DLD1 (cell line): Measurements from ENCODE around the gene LYRM4.

Experiments used
- in situ Hi-C: cut with HindIII; loops from 2 replicates; pipeline ENCODE4 v1.10.0; 2017; ENCODE audit warnings: low sequenced_read_pairs

The LYRM4 gene

DNA sequence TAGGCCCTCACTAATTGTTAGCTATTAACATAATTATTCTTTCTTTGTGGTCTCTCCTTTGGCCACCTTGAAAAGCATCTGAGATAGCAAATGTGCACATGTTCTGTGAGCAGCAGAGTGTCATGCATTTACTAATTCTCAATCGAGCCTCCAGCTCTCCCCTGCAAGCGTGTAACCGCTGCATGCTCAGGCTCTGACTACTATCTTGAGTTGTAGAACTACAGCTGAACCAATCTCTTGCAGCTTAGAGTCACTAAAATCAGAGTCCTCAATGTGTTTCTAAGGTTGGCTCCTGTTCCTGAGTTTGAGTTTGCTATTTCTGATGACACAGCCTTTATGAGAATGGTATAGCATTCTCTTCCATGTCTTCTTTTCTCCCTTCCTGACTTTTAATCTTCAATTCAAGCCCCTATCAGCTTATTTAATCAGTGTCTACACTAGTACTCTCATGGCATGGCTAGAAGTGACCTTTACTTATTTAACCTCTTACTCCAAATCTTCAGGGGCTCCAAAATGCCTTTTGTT is 110.1 kb downstream of the LYRM4 start:
- in situ Hi-C loops, result no loop called here

DNA sequence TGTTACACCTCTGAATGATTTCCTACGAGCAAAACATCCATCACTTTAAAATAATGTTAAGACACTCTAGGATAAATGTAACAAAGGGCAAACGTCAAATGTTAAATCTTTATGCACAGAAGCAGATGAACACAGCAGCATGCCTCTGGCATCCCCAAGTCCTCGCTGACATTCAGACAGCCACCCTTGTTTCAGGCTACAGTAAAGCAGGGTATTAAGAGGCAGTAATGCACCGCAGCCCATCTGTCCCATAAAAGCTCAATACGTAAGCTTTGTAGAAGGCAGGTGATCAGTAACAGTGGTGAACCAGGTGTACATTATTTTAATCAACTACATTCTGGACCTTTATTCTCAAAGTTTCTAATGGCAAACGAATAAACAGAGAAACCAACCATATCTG is 110.9 kb downstream of the LYRM4 start:
- in situ Hi-C loops, result no loop called here

DNA sequence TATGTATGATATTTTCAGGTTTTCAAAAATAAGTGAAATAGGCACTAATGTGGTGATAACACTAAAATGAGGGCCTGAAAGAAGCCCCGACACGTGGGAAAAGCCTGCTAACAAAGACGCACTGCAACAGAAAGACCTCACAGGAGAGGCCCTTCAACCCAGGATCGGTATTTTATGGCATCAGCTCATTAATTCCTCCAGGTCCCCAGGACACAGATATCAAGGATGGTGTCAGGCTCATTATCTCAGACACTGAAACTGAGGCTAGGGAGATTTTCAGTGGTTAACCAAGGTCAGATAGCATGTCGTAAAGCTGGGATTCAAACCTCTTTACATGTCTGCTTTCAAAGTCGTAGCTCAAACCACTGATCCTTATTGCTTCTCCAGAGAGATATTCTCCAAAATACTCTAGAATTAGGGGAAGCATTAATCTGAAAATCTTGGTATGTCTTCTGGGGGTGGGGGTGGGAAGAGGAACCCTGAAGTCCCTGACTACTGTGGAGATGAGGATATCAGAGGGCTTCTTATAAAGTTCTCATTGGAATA is 111.5 kb downstream of the LYRM4 start:
- in situ Hi-C loops, result no loop called here

DNA sequence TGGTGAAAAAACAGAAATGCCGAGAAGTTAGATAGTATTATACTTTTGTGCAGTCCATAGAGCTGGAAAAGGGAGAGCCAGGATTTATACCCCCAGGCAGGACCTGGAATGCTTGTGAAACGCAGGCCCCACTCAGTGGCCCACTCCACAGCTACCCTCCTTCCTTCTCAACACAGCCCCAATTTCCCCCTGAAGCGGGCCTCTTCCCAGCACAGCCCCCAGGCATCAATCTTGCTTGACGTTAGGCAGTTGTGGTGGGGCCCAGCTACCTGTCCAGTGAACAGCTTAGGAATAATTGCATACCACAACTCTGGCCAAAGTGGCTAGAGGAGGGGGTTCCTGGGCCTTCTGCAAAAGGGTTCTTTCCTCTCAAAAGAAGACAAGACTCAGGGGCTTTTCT is 114.4 kb downstream of the LYRM4 start:
- in situ Hi-C loops, result no loop called here

DNA sequence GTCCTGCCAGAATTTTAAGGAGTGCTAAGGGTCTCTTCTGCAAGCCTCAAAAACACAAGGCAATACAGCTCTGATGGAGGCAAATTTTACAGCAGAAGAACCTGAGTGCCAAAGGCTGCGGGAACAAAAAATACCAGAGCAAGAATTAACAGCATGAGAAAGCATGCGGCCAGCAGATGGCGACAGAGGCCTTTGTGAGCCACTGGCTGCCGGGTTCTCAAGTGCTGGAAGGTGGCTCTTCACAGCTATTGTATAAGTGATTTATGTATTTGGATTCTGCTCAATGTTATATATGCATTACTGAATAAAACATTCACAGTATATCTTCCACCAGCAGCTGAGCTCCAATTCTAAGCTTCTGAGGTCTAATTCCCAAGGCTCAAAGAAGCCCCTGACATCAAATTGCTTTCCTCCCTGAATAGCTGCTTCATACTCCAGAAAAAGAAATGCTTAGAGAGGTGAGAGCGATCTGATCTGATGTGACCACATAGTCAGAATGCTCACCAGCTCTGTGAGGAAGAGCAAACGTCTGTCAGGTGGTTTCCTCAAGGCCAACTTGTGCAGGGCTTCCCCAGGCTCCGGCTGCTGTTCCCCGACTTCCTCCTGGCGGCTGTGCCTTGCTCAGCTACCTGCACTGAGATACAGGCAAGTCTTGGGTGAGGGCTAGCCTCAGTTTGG is 117.0 kb downstream of the LYRM4 start:
- in situ Hi-C loops, result no loop called here

DNA sequence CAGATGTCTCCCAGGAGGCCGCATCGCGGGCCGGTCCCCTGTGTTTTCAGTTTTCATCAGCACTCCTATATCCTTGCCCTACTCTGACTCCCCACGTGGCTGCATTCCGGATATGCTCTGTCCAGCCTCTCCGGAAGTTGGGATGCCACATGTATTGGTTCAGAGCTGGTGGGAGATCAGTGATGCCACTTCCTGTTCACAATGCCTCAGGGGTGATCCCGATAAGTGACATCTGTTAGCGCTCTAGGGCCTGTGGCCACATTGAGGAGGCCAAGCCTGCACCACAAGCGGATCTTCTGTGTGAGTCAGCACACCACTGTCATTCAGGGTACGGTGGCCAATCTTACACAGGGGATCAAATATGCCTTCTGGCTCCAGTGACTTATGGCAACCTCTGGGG is 117.8 kb downstream of the LYRM4 start:
- in situ Hi-C loops, result no loop called here

DNA sequence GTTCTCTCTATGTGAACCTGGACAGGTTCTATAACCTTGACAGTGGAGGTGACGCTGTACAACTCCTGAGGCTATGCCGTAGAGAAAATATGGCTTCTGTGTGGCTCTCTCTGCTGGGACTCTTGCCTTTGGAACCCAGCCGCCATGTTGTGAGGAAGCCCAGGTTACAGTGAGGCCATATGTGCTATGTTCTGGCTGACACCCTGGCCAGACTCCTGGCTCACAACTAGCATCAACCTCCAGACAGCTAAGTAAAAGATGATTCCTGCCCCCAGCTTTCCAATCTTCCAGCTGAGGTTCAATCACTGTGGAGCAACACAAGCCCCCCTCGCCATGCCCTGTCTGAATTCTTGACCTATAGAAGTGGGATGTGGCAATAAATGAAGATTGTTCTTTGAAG is 118.6 kb downstream of the LYRM4 start:
- in situ Hi-C loops, result no loop called here

DNA sequence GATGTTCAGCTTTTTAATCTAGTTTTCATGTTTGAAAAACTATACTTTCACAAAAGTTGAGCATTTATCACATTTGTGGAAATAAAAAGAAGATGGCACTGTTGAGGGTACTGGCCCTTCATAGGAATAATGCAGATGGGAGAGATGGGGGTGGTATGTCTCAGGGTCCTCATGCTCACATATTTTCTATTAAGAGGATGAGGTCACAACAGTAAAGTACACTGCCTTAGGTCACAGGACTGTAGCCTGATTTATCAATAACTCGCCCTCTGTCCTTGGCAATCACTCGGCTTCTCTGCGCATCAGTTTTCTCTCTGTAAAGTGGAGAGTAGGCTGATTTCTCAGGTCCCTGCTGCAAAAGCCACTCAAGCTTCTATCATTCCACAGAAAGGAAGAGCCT is 119.7 kb downstream of the LYRM4 start:
- in situ Hi-C loops, result no loop called here

DNA sequence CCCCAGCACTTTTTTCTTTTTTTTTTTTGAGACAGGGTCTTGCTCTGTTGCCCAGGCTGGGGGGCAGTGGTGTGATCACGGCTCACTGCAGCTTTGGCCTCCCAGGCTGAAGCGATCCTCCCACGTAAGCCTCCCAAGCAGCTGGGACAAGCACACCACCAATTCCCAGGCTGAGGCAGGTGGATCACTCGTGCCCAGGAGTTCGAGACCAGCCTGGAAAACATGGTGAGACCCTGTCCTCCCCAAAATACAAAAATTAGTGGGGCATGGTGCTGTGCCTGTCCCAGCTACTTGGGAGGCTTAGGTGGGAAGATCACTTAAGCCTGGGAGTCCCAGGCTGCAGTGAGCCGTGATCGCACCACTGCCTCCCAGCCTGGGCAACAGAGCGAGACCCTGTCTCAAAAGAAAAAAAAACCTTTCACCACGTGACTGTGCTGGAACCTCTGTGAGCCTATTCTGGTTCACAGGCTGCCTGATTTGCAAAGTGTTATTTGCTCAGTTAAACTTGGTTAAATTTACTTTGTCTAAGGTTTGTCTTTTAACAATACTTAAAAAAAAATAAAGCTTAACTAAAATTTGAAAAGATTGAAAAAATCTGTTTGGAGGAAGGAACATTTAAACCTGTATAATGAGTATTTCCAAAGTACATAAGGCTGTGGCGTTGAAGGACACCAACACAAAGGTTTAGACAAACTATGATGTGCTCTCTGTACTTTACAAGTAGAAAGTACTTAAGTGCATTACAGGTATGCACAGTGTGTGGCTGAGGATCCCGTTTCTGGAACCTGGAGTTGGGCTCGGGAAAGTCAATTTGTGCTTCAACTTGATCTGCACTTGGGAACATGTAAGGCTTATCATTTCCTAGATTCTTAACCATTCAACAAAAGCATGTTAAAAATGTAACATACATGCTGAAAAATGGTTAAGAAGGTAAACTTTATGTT is 120.7 kb downstream of the LYRM4 start:
- in situ Hi-C loops, result no loop called here

DNA sequence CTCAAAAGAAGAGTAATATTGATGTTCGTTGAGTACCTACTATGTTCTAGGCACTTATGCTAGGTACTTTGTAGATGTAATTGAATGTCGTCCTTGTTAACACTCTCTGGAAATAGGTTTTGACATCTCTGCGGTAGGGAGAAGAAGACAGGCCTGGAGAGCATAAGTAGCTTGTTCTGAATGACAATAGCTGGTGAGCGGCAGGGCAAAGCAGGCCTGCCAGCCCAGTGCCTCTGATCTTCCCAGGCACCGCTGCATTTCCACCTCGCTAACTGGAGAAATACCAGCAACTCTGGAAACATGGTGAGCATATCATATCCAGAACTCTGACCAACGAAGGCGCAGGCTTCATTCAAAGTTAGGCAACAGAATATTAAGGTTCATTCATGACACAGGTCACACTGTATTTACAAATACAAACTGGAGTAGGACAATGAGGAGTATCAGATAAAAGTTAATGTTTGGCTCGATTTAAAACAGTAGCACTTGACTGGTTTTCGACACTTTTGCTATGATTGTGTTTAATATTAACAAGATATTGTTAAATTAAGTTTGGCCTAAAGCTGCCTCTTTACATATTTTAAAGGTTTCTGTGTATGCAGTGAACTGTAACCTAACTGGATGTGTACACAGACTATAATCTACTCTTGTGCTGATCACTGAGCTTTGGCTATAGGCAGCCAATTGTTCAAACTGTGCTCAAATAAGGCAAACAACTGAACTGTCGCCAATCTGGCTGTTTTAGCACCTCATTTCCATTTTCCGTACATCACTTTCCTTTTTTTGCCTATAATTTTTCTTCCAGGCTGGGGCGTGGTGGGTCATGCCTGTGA is 121.5 kb downstream of the LYRM4 start:
- in situ Hi-C loops, result no loop called here

DNA sequence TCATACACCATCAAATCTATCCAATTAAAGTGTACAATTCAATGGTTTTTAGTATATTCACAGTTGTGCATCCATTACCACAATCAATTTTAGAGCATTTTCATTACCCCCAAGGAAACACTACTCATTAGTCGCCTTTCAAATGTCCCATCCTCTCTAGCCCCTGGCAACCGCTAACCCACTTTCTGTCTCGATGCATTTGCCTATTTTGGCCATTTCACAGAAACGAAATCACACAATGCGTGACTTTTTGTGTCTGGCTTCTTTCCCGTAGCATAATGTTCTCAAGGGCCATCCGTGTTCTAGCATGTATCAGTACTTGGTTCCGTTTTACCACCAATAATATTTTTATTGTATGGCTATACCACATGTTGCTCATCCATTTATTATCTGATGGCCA is 123.9 kb downstream of the LYRM4 start:
- in situ Hi-C loops, result no loop called here

DNA sequence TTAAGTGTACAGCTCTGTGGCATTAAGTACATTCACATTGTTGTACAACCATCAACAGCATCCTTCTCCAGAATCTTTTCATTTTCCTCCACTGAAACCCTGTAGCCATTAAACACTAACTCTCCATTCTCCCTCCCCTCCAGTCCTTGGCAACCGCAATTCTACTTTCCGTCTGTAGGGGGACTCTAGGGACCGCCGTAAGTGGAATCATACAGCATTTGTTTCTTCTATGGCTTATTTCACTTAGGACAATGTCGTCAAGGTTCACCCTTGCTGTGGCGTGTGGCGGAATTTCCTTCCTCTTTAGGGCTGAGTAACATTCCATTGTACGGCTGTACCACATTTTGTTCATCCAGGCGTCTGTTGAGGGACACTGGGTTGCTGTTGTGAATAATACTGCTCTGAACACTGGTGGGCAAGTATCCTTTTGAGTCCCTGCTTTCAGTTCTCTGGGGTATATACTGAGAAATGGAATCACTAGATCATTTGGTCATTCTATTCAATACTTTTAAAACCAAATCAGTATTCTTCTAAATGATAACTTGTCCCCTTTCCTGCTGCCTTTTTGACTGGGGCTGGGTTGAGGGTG is 124.9 kb downstream of the LYRM4 start:
- in situ Hi-C loops, result no loop called here

DNA sequence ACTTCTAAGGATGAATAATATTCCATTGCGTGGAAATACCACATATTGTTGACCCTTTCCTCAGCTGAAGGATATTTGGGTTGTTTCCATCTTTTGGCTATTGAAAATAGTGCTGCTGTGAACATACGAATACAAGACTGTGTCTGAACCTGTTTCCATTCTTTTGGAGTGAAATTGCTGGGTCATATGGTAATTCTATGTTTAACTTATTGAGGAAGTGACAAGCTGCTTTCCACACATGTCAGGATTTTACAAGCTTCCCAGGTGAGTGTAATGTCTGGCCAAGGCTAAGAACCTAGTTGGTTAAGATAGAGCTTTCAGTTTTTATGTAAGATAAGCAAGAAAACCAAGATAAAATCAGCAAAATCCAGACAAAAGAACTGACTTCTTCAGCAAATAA is 126.8 kb downstream of the LYRM4 start:
- in situ Hi-C loops, result no loop called here

DNA sequence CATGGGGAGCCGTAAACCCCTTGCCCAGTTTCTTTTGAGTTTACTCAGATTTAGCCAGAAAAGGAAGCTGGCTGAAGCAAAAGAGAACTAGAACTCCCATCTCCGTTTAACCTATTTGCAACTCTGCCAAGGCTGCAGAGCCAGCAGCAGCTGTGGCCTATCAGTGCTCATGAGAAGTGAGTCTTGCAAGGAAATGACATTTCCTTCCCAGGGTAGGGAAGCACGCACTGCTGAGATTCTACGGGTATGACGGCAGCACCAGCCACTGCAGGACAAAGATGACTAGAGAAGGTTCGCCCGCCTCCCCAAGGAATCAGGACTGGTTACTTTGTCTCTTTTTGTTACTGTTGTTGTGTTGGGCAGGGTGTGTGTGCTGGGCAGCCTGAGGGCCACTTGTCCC is 128.0 kb downstream of the LYRM4 start:
- in situ Hi-C loops, result no loop called here

DNA sequence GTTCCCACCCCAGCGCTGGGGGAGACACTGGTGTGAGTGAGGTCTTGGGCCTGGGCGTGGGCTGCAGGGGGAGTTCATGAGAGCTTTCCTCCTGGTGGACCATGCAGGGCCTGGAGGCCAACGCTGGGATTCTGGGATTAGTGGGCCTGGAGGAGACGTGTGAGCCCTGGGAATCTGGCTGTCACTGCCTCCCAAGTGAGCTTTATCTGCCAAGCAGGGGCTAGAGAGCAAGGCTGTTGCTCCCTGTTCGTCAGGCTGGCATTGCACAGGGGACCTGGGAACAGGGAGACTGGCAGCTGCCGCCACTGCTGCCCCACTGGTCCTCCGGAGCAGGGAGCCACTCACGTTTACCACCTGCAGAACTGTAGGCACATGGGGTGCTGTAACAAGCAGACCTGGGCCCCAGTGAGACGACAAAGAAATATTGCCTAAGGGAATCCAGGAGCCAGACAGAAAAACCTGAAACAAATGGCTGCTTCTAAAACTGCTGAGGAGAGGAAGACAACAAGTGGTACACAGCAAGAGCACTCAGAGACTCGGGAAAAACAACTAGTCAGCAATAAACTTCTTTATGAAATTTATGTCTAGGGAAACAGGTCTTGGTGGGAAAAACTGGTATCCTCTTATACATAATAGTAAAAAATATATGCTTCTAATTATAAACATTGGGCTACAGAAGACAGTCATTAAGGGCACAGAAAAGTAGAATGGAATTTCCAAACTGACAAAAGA is 130.4 kb downstream of the LYRM4 start:
- in situ Hi-C loops, result no loop called here

DNA sequence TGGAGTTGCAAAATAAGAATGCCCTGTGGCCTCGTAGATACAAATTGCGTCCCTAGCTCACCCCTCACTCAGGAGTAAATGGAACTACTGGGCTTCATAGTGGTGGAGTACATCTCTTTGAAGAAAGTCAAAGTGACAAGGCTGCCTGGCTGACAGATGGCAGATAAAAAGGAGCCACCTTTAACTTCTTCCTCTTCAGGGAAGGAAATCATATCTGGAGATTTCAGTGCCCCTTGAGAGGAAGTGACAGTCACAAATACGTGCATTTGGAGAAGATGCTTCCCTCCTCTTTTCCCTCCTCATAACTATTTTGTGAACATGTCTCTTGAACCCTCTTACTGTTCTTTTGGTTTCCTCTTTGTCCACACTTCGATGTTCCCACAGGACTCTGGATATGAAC is 132.4 kb downstream of the LYRM4 start:
- in situ Hi-C loops, result no loop called here

DNA sequence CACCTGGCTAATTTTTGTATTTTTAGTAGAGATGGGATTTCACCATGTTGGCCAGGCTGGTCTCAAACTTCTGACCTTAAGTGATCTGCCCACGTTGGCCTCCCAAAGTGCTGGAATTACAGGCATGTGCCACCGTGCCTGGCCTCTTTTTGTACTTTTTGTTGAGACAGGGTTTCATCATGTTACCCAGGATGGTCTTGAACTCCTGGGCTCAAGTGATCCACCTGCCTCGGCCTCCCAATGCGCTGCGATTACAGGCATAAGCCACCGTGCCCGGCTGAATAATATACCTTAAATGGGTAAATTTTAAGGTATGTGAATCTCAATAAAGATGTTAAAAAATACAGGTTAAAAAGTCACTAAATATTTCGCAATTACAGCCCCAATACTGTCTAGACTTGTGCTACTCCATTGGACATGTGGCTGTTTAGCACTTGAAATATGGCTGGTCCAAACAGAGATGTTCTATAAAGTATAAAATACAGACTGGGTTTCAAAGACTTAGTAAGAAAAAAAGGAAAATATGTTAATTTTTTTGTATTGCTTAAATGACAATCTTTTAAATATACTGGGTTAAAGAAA is 133.6 kb downstream of the LYRM4 start:
- in situ Hi-C loops, result no loop called here

DNA sequence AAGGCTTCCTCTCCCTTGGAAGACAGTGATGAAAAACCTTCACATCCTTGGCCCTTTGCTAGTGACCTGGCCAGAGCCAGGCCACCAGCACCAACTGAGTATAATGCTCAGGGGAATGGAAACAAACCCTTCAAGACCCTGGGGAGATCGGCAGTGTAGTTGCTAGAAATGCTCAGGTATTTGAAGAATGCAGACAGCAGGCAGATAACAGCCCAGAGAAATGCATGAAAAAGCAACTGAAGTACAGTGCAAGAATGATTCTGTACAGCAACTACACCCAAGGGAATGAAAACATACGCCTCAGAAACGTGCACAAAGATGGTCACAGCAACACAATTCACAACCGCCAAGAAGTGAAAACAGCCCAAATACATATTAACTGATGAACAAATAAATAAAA is 134.5 kb downstream of the LYRM4 start:
- in situ Hi-C loops, result no loop called here

DNA sequence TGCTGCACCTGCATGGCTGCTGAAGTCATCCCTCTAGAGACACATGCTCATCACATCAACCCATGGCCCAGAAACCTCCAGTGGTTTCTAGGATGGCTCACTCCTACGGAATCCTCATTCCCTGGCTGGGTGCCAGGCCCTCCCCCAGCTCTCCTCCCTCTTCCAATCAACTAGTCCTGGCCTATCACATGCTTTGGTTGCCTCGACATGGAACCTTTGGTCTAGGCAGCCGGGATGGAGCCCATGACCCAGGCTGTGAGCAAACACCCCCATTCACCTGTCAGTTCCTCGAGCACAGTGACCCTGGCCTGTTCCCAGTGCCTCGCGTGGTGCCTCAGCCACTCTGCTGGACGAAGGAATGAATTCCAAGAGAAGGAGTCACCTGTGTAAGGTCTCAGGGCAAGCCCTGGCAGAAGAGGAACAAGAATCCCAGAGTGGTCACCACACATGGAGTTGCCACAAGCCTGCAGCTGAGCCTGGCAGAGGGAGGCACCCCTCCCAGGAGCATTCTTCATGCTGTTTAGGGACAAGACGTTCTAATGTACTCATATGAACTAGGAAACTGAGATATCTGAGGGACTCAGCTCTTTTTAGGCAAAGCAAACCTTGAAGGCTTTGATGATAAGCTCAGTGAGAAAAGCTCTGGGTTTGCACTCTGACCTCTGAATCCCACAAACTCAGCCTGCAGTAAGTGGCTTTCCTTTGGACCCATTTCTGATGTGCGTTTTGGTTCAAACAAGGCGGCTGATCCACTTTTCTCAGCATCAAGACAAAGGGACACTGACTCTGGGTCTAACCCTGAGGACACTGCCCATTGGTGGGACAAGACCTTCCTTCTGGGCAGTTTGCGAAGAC is 135.4 kb downstream of the LYRM4 start:
- in situ Hi-C loops, result no loop called here
